Tibial artery (tissue), 4 donors: ENCODE data around the gene SSPN.

ENCODE experiments used
- DNase-seq, 2 donors: peaks; one replicate each; pipeline ENCODE4 v3.0.0-alpha.2; 2019
- H3K27ac ChIP-seq, 2 donors: fragments of 200-600 bp; sonication (generic) in 1 of 2; 1 replicate in 1 of 2; 2 replicates in 1 of 2; pipeline ENCODE4 v1.5.1; 2018 to 2019; ENCODE audit warnings: mild to moderate bottlenecking in 1 of 2
- H3K27me3 ChIP-seq, 2 donors: fragments of 200-600 bp; sonication (generic) in 1 of 2; one replicate each; pipeline versions ENCODE4 v1.5.1 to v1.6.0; 2016 to 2019
- H3K36me3 ChIP-seq, 3 donors: fragments of 200-600 bp; sonication (generic) in 2 of 3; one replicate each; pipeline ENCODE4 v1.5.1; 2016 to 2019; ENCODE audit warnings: mild to moderate bottlenecking in 2 of 3
- H3K4me1 ChIP-seq, 4 donors: fragments of 200-600 bp; sonication (generic) in 2 of 4; 1 replicate in 3 of 4; 2 replicates in 1 of 4; pipeline ENCODE4 v1.5.1; 2016 to 2019
- H3K4me3 ChIP-seq, 2 donors: fragments of 200-600 bp; sonication (generic) in 1 of 2; 1 replicate in 1 of 2; 2 replicates in 1 of 2; pipeline ENCODE4 v1.5.1; 2018 to 2019; ENCODE audit warnings: mild to moderate bottlenecking in 2 of 2
- H3K9me3 ChIP-seq, 3 donors: fragments of 200-600 bp; sonication (generic) in 1 of 3; one replicate each; pipeline ENCODE4 v1.5.1; 2016 to 2019
- CTCF ChIP-seq, 2 experiments: fragments of 200-600 bp in 1 of 2; fragments of 450-650 bp in 1 of 2; IDR thresholded peaks; one replicate each; pipeline ENCODE4 v1.5.1; 2017 to 2019; ENCODE audit warnings: antibody characterized with exemption in 2 of 2, mild to moderate bottlenecking in 1 of 2, moderate library complexity in 1 of 2
- intact Hi-C: fragments of 100-400 bp; cut with DNase I; formaldehyde crosslinking; loops from one replicate; pipeline ENCODE4 v1.15.0; 2023; ENCODE audit warnings: low total_unique reads

The SSPN gene

GRCh38 chr12:26272851-26273250 lies 77.5 kb downstream of the SSPN start:
- peak overlapping the region; percentile 67 to 85 for H3K27ac ChIP-seq
- H3K4me3 ChIP-seq = no peak overlapping the region
- no peak for DNase-seq
- H3K27me3 ChIP-seq = no peaks in the 10 kb centered on the region
- no peaks in the 10 kb centered on the region for H3K9me3 ChIP-seq
- peaks cover 0 to 43% (median 37%) of the 10 kb centered on the region in 4 donors for H3K4me1 ChIP-seq
- intact Hi-C loops = loop anchor here (5.0 kb wide), 2 partner anchors 76 to 151 kb away; partner anchors contain the start of gene SSPN
- no peak for TF ChIP-seq CTCF (IDR thresholded peaks at IDR 0.05)
- no peaks in the 10 kb centered on the region for H3K36me3 ChIP-seq

- intact Hi-C loops = loop anchor here (5.0 kb wide), 2 partner anchors 77 to 152 kb away; partner anchors contain the start of gene SSPN
- H3K4me1 ChIP-seq = peaks cover 0 to 43% (median 37%) of the 10 kb centered on the region in 4 donors
Observed at GRCh38 chr12:26273811-26274210, 78.4 kb downstream of the SSPN start.

GRCh38 chr12:26274441-26275312 lies 79.3 kb downstream of the SSPN start:
- intact Hi-C loops = loop anchor here (5.0 kb wide), 2 partner anchors 77 to 152 kb away; partner anchors contain the start of gene SSPN
- H3K4me1 ChIP-seq = peaks cover 0 to 43% (median 37%) of the 10 kb centered on the region in 4 donors
- no peak overlapping the region for H3K4me3 ChIP-seq
- H3K9me3 ChIP-seq = no peaks in the 10 kb centered on the region
- H3K27ac ChIP-seq = peak overlapping the region; percentile 67 to 85
- no peaks in the 10 kb centered on the region for H3K36me3 ChIP-seq
- no peak for TF ChIP-seq CTCF (IDR thresholded peaks at IDR 0.05)
- no peaks in the 10 kb centered on the region for H3K27me3 ChIP-seq
- DNase-seq = peak; percentile 93 to 94

More at GRCh38 chr12:26273811-26274210, 78.4 kb downstream of the SSPN start:
- Histone ChIP-seq H3K36me3 (no peaks in the 10 kb centered on the region), H3K27me3 (no peaks in the 10 kb centered on the region), H3K4me3 (no peak overlapping the region), H3K9me3 (no peaks in the 10 kb centered on the region), H3K27ac (peak overlapping the region; percentile 67 to 85)
- DNase-seq = peak; percentile 46 to 86
- TF ChIP-seq CTCF (IDR thresholded peaks at IDR 0.05) = no peak

- Histone ChIP-seq H3K27ac (peak overlapping the region; percentile 67 to 85), H3K27me3 (no peaks in the 10 kb centered on the region), H3K4me1 (peaks cover 0 to 43% (median 36%) of the 10 kb centered on the region in 4 donors), H3K4me3 (no peak overlapping the region), H3K36me3 (no peaks in the 10 kb centered on the region), H3K9me3 (no peaks in the 10 kb centered on the region)
- no peak for DNase-seq
- no peak for TF ChIP-seq CTCF (IDR thresholded peaks at IDR 0.05)
- intact Hi-C loops = no loop called here
Observed at GRCh38 chr12:26275313-26276131, 80.1 kb downstream of the SSPN start.

DNA sequence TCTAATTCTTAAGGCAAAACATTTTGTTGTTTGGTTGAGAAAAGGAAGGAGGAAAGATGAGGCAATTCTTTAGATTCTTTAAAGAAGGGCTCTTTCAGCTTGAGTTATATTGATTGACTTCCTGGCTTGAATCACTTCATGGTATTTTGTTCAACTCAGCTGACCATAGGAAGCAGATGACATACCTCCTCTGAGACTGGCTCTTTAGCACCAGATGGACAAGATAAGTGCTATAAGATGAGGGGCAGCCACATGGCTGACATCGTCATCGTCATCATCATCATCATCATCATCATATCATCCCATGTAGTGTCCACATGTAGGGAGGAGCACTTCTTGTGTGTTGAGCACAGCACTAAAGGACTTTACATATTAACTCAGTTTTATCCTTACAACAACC lies 81.3 kb downstream of the SSPN start:
- no peak for TF ChIP-seq CTCF (IDR thresholded peaks at IDR 0.05)
- Histone ChIP-seq H3K9me3 (no peaks in the 10 kb centered on the region), H3K36me3 (no peaks in the 10 kb centered on the region), H3K27me3 (no peaks in the 10 kb centered on the region), H3K27ac (no peak overlapping the region), H3K4me3 (no peak overlapping the region), H3K4me1 (peaks cover 0 to 38% (median 34%) of the 10 kb centered on the region in 4 donors)
- no peak for DNase-seq
- intact Hi-C loops = no loop called here
